WTC11 (cell line): ENCODE data around the gene DAB2. TPM values are rescaled to one million over a fixed set of nuclear protein-coding genes. Genes with fewer than 3 reads are reported as not detected.

Experiments
- ATAC-seq: fragments of 200-7000 bp; cut with Tn5 transposase; 2 replicates; pipeline ENCODE4 v1.10.0; 2021; ENCODE audit warnings: mild to moderate bottlenecking, moderate library complexity
- CTCF ChIA-PET: fragments of 300-600 bp; sonication (Branson Sonifier 250); formaldehyde crosslinking; loops from one replicate; lab custom pipeline; 2021; ENCODE audit warnings: antibody characterized with exemption; lab: Charles Lee
- POLR2A ChIA-PET: fragments of 350-600 bp; sonication (Branson Sonifier 250); formaldehyde crosslinking; loops from one replicate; lab custom pipeline; 2021; ENCODE audit warnings: antibody characterized with exemption; lab: Charles Lee
- DNase-seq: peaks from one replicate; pipeline ENCODE4 v3.0.0; 2021; ENCODE audit warnings: low spot score
- H3K27ac Mint-ChIP-seq: 2 replicates; pipeline ENCODE4 v1.8.0; 2021; ENCODE audit warnings: mixed read lengths
- H3K27me3 Mint-ChIP-seq: 2 replicates; pipeline ENCODE4 v1.8.0; 2021; ENCODE audit warnings: low read depth, mild to moderate bottlenecking, moderate library complexity, mixed read lengths
- H3K36me3 Mint-ChIP-seq: 2 replicates; pipeline ENCODE4 v1.8.0; 2021; ENCODE audit warnings: mixed read lengths
- H3K4me1 Mint-ChIP-seq: 2 replicates; pipeline ENCODE4 v1.8.0; 2022; ENCODE audit warnings: mixed read lengths
- H3K4me3 Mint-ChIP-seq: 2 replicates; pipeline ENCODE4 v1.8.0; 2021; ENCODE audit warnings: mild to moderate bottlenecking, moderate library complexity, mixed read lengths
- H3K9me3 Mint-ChIP-seq: 2 replicates; pipeline ENCODE4 v1.8.0; 2021; ENCODE audit warnings: mixed read lengths
- AFF4 ChIP-seq: sonication (generic); formaldehyde crosslinking; IDR thresholded peaks from 2 replicates; pipeline ENCODE4 v1.8.1; 2023; ENCODE audit warnings: mild to moderate bottlenecking, missing genetic modification reagents, borderline replicate concordance
- ATF3 ChIP-seq: sonication (generic); formaldehyde crosslinking; conservative IDR thresholded peaks from 2 replicates; pipeline ENCODE4 v1.8.1; 2022; ENCODE audit warnings: mild to moderate bottlenecking, missing genetic modification reagents
- CBFB ChIP-seq: sonication (generic); formaldehyde crosslinking; IDR thresholded peaks from 2 replicates; pipeline ENCODE4 v1.8.1; 2022; ENCODE audit warnings: mild to moderate bottlenecking, low read depth, missing genetic modification reagents
- CDX4 ChIP-seq: fragments of 250-450 bp; sonication (Bioruptor Pico); IDR thresholded peaks from 2 replicates; pipeline ENCODE4 v1.9.0; 2021; ENCODE audit warnings: moderate library complexity, mild to moderate bottlenecking, inconsistent platforms, borderline replicate concordance
- E2F5 ChIP-seq: sonication (generic); formaldehyde crosslinking; IDR thresholded peaks from 2 replicates; pipeline ENCODE4 v1.8.1; 2022; ENCODE audit warnings: mild to moderate bottlenecking, moderate library complexity, missing genetic modification reagents
- EMX1 ChIP-seq: fragments of 250-450 bp; sonication (Bioruptor Pico); IDR thresholded peaks from 2 replicates; pipeline ENCODE4 v1.8.0; 2021; ENCODE audit warnings: mild to moderate bottlenecking
- FOXJ3 ChIP-seq: sonication (generic); formaldehyde crosslinking; IDR thresholded peaks from 2 replicates; pipeline ENCODE4 v1.9.0; 2021; ENCODE audit warnings: missing genetic modification reagents, mild to moderate bottlenecking, borderline replicate concordance
- IRF2 ChIP-seq: sonication (generic); formaldehyde crosslinking; IDR thresholded peaks from 2 replicates; pipeline ENCODE4 v1.8.0; 2022; ENCODE audit warnings: low read depth, missing genetic modification reagents, borderline replicate concordance
- NFATC4 ChIP-seq: fragments of 250-450 bp; sonication (Bioruptor Pico); IDR thresholded peaks from 2 replicates; pipeline ENCODE4 v1.9.0; 2021; ENCODE audit warnings: mild to moderate bottlenecking
- NFE2L1 ChIP-seq: sonication (generic); formaldehyde crosslinking; IDR thresholded peaks from 2 replicates; pipeline ENCODE4 v1.8.1; 2023; ENCODE audit warnings: missing genetic modification reagents
- NR2C2 ChIP-seq: sonication (generic); formaldehyde crosslinking; IDR thresholded peaks from 2 replicates; pipeline ENCODE4 v1.8.0; 2022; ENCODE audit warnings: mild to moderate bottlenecking, missing genetic modification reagents
- TEAD1 ChIP-seq: sonication (generic); formaldehyde crosslinking; IDR thresholded peaks from 2 replicates; pipeline ENCODE4 v1.8.0; 2022; ENCODE audit warnings: mild to moderate bottlenecking, missing genetic modification reagents
- ZBTB21 ChIP-seq: sonication (generic); formaldehyde crosslinking; IDR thresholded peaks from 2 replicates; pipeline ENCODE4 v1.8.1; 2023; ENCODE audit warnings: mild to moderate bottlenecking, missing genetic modification reagents, borderline replicate concordance
- ZBTB43 ChIP-seq: sonication (generic); formaldehyde crosslinking; IDR thresholded peaks from 2 replicates; pipeline ENCODE4 v1.8.1; 2023; ENCODE audit warnings: mild to moderate bottlenecking, missing genetic modification reagents
- ZNF263 ChIP-seq: sonication (generic); formaldehyde crosslinking; IDR thresholded peaks from 2 replicates; pipeline ENCODE4 v1.8.1; 2022; ENCODE audit warnings: low read depth, mild to moderate bottlenecking, moderate library complexity, missing genetic modification reagents
- ZNF281 ChIP-seq: sonication (generic); formaldehyde crosslinking; IDR thresholded peaks from 2 replicates; pipeline ENCODE4 v1.8.0; 2023; ENCODE audit warnings: mild to moderate bottlenecking, missing genetic modification reagents
- ZNF317 ChIP-seq: sonication (generic); formaldehyde crosslinking; IDR thresholded peaks from 2 replicates; pipeline ENCODE4 v1.8.1; 2023; ENCODE audit warnings: low read depth, mild to moderate bottlenecking, moderate library complexity, missing genetic modification reagents, borderline replicate concordance
- ZNF396 ChIP-seq: fragments of 250-450 bp; sonication (Bioruptor Pico); IDR thresholded peaks from 2 replicates; pipeline ENCODE4 v1.8.0; 2021; ENCODE audit warnings: mild to moderate bottlenecking, moderate library complexity, borderline replicate concordance
- ZNF425 ChIP-seq: fragments of 250-450 bp; sonication (Bioruptor Pico); conservative IDR thresholded peaks from 2 replicates; pipeline ENCODE4 v1.9.0; 2021; ENCODE audit warnings: mild to moderate bottlenecking
- ZNF512 ChIP-seq: sonication (generic); formaldehyde crosslinking; IDR thresholded peaks from 2 replicates; pipeline ENCODE4 v1.8.1; 2022; ENCODE audit warnings: missing genetic modification reagents, borderline replicate concordance
- ZSCAN18 ChIP-seq: fragments of 250-450 bp; sonication (Bioruptor Pico); IDR thresholded peaks from 2 replicates; pipeline ENCODE4 v2.1.2; 2022; ENCODE audit warnings: mild to moderate bottlenecking, moderate library complexity
- total RNA-seq: library from RNA; stranded (reverse); gene quantifications from 3 replicates; pipeline ENCODE4 v1.2.3, GENCODE V29; 2021

DAB2 gene
- total RNA-seq, 1 experiment from 2014 or later: 7.2 TPM

- TF ChIP-seq CDX4 (no peak), ZNF263 (CRISPR knock-in tag) (no peak), CBFB (CRISPR knock-in tag) (no peak)
Measured at GRCh38 chr5:39411985-39412384, 12.8 kb downstream of the DAB2 start (continued).

- no peak overlapping the region for H3K27ac Mint-ChIP-seq
- no peak for DNase-seq
- no peak for ATAC-seq
- CTCF ChIA-PET: interaction anchor here (1.4 to 1.5 kb wide), 2 partner anchors 14 to 35 kb away, joined by 4 to 5 read pairs; partner anchors contain the start of gene DAB2
- H3K4me1 Mint-ChIP-seq: peaks cover 24% of the 10 kb centered on the region
- TF ChIP-seq ZNF512 (CRISPR knock-in tag) (no peak), ZNF425 (CRISPR knock-in tag) (no peak), AFF4 (CRISPR knock-in tag) (no peak), FOXJ3 (no peak), IRF2 (CRISPR knock-in tag) (no peak), EMX1 (CRISPR knock-in tag) (no peak), TEAD1 (CRISPR knock-in tag) (no peak), NFE2L1 (no peak), ZSCAN18 (no peak), ZNF396 (CRISPR knock-in tag) (no peak), ZNF317 (CRISPR knock-in tag) (no peak), ZBTB43 (no peak), ZNF281 (CRISPR knock-in tag) (no peak), NFATC4 (CRISPR knock-in tag) (no peak), E2F5 (CRISPR knock-in tag) (no peak), ATF3 (CRISPR knock-in tag) (no peak), NR2C2 (CRISPR knock-in tag) (no peak), ZBTB21 (no peak)
- H3K27me3 Mint-ChIP-seq: no peaks in the 10 kb centered on the region; the same call in 1 of the 2 replicates
- H3K9me3 Mint-ChIP-seq: no peaks in the 10 kb centered on the region
- POLR2A ChIA-PET: no interaction called here
- no peaks in the 10 kb centered on the region for H3K36me3 Mint-ChIP-seq
- no peak overlapping the region for H3K4me3 Mint-ChIP-seq
Measured at GRCh38 chr5:39411061-39411460, 13.7 kb downstream of the DAB2 start.
